CD4-positive, alpha-beta T cell treated with Interferon alpha-2 for 1 hour (primary cell): Measurements from ENCODE around the gene DCUN1D2.
"Not testable (repeated sequence)": the region's sequence is repeated elsewhere in the genome, so short reads cannot be mapped to it uniquely, and the experiment has no call there.

Experiments used
- DNase-seq, 2 donors: peaks; one replicate each; pipeline ENCODE4 v3.0.0-alpha.2; 2020 to 2022

Gene DCUN1D2

GRCh38 chr13:113489549-113490495 lies 689 bp downstream of the DCUN1D2 start:
- DNase-seq, result peak in 1 of 2 donors; percentile 25

GRCh38 chr13:113489171-113489548 lies 1.4 kb downstream of the DCUN1D2 start:
- no peak for DNase-seq

GRCh38 chr13:113488283-113488682 lies 2.2 kb downstream of the DCUN1D2 start:
- no peak for DNase-seq

DNA sequence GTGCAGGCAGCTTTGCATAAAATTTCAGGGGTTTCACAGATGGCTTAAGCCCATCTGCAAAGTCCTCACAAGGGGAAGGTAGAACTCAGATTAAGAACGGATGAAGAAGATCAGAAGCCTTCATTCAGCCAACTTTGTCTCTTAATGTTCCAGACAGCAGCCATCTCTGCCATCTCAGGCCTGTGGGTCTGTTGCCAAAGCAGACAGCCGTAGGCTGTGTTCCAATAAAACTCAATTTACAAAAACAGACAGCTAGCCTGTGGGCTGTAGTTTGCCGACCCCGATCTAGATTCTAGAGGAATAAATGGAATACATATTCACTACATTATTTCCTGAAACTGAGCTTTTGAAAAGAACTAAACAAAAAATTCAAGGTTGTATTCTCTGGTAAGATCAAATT lies 3.8 kb downstream of the DCUN1D2 start:
- no peak for DNase-seq

GRCh38 chr13:113485545-113485944 lies 5.0 kb downstream of the DCUN1D2 start:
- no peak for DNase-seq

GRCh38 chr13:113483504-113484293 lies 6.8 kb downstream of the DCUN1D2 start:
- no peak for DNase-seq

GRCh38 chr13:113483081-113483480 lies 7.4 kb downstream of the DCUN1D2 start:
- no peak for DNase-seq

DNA sequence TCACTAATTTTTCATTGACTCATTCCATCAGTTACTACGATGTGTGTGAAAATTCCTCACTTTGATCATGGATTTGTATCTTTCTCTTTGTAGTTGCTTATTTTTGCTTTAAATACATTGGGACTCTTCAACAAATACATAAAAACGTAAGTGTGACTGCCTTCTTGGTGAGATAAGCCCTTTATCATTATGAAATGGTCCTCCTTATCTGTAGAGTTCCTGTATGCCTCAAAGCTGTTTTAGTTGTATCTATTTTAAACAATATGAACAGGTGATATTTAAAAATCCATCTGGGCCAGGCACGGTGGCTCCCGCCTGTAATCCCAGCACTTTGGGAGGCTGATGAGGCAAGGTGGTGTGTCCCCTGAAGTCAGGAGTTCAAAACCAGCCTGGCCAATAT lies 11.3 kb downstream of the DCUN1D2 start:
- no peak for DNase-seq

- DNase-seq, result no peak
Measured at GRCh38 chr13:113477724-113478123, 12.8 kb downstream of the DCUN1D2 start.

DNA sequence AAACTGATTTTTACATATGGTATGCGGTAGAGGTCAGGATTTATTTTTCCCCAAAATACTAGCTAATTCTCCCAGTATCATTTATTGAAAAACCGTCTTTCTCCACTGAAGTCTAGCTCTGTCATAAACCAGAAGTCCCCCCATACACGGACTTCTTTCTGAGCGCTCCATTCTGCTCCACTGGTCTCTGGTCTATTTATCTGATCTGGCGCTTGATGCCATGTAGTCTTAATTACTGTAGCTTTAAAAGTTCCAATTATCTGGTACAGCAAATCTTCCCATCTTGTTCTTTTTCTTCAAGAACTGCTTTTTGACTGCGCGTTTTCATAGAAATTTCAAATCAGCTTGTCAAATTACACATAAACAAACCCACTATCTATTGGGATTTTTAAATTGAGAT lies 13.7 kb downstream of the DCUN1D2 start:
- no peak for DNase-seq

- DNase-seq, result no peak
Measured at GRCh38 chr13:113475911-113476310, 14.6 kb downstream of the DCUN1D2 start.

DNA sequence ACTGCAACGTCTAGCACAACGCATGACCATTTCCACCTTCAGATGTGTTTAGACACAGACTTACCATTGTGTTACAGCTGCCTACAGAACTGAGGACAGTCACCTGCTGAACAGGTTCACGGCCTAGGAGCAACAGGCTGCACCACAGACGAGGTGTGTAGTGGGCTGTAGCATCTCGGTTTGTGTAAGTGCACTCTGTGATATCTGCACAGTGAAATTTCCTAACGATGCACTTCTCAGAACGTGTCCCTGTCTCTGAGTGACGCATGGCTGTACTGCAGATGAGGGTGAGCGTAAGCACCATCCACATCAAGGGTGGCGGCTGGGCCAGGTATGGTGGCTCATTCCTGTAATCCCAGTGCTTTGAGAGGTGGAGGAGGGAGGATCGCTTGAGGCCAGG lies 15.2 kb downstream of the DCUN1D2 start:
- no peak for DNase-seq

DNA sequence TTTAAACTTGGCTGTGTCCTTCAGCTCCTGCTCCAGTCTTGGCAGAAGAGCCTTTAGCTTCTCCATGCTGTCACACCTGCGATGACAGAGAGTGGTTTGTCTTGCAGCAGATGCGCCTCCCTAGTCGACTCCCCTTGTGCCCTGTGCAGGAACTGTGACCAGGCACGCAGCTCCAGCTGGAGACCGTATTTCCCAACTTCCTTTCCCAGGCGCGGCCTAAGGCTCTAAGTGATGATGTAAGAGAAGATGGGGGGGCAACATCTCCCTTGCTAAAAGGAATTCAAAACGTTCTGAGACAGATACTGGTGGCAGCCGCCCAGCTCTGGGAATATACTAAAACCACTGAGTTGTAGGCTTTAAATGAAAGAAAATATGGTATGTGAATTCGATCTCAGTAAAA lies 16.3 kb downstream of the DCUN1D2 start:
- peak in 1 of 2 donors; percentile 29 for DNase-seq

DNA sequence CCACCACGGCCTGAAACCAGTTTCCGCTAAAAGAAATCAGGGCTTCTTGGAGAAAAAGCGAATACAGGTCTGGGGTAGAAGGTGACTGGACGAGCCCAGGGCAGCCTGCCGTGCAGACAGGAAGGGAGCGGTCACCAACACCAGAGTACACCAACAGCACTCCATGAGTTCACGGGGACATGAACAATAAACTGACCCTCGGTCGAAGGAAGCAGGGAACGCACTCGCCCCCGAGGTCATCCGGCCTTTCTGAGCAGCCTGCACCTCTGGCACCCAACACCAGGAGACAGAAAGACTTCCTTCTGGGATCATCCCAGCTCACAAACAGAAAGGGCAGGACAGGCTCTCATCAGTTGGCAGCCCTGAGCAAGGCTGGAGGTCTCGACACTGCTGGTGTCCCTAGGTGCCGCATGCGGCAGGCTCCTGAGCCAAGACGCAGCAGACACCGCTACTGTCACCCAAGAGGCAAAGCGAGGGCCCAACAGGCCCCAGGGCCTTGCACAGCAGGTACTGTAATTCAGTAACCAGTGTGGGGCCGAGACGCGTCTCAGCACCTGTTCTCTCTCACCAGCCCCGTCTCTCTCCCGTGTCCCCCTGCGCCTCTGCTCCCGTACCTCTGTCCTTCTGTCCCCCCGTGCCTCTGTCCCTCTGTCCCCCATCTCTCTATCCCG lies 18.0 kb downstream of the DCUN1D2 start:
- no peak for DNase-seq

DNA sequence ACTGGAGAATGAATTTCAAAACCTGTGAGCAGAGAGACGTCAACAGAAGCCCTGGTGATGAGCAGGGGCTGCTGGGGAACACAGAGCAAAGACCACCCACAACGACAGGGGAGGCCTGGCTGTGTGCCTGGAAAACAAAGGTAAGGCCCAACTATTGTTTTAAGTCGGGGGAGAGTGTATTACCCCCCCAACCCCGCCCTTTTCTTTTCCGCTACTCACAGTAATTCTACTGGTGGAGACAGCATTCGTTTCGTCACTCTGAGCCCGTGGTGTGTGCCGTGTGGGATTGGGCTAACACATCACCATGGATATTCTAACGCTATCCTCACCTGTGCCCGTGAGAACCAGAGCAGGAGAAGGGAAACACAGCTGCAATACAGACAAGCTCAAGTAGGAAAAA lies 18.7 kb downstream of the DCUN1D2 start:
- no peak for DNase-seq

GRCh38 chr13:113470635-113471163 lies 19.8 kb downstream of the DCUN1D2 start:
- DNase-seq, result not testable (repeated sequence)

DNA sequence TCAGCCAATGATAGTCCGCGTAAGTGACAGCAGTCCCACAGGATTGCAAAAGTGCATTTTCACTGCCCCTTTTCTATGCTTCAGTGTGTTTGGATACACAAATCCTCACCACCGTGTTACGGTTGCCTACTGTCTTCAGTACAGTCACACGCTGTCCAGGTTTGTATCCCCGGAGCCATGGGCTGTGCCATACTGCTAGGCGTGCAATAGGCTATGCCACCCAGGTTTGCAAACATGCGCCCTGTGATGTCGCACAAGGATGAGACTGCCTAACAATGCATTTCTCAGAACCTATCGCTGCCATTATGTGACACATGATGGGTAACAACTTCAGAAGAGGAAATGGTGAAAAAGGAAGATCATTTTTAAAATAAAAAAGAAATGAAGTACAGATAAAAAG lies 20.4 kb downstream of the DCUN1D2 start:
- DNase-seq, result no peak

- DNase-seq, result no peak
Measured at GRCh38 chr13:113469582-113469981, 20.9 kb downstream of the DCUN1D2 start.

GRCh38 chr13:113468472-113469201 lies 21.9 kb downstream of the DCUN1D2 start:
- DNase-seq, result no peak

DNA sequence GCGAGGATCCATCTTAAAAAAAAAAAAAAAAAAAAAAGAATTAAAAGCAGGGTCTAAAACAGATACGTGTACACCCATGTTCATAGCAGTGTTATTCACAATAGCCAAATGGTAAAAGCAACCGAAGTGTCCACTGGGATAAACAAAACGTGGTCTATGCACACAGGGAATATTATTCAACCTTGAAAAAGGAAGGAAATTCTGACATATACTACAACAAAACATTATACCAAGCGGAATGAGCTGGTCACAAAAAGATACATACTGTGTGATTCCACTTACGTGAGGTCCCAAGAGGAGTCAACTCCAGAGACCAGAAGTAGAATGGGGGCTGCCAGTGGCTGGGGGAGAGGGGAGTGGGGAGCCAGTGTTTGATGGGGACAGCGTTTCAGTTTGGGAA lies 22.5 kb downstream of the DCUN1D2 start:
- no peak for DNase-seq

- no peak for DNase-seq
Measured at GRCh38 chr13:113466383-113466782, 24.1 kb downstream of the DCUN1D2 start.

DNA sequence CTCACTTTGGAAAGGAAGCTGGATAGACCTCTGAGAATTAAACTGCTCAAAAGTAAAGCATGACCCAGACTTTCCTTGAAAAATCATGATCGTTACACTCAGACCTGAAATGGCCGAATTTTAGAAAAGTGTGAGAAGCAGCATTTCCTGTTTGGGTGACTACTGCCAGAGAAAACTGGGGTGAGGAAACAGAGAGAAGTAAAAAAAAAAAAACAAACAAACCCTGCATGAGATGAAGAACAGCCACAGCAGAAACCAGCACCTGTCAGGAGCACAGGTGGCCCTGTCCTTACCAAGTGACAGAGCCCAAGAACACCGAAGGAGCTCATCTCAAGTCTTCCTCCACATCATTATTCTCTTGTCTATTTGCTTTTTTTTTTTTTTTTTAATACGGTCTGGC lies 25.2 kb downstream of the DCUN1D2 start:
- no peak for DNase-seq
